Stimulated activated CD8-positive, alpha-beta memory T cell treated with anti-CD3 and anti-CD28 coated beads, Interleukin-15, amount 100 ng/mL, for 4 hours (primary cell): Measurements from ENCODE around the gene MYO1B.

Experiments used
- DNase-seq, 2 donors: peaks; one replicate each; pipeline ENCODE4 v3.0.0-alpha.2; 2020; ENCODE audit warnings: low read depth in 2 of 2

The MYO1B gene

DNA sequence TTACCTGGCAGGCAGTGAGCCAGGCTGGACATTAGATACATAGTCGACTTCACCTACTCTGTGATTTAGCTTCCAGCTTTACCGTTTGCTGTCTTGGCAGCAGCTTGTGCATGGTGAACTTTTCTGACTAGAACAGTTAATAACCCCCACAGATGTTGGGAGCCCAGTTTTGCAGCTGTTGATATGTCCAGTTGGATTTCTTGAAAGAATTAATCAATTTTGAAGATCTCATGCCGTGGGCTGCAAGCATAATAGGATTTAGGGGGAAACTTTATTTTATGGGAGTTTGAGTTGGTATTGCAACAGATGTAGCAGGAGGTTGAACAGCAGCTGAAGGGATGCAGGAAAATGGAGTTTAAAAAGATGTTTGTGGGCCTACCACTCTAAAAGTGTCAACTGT, 13.8 kb downstream of the MYO1B start:
- DNase-seq = no peak

DNA sequence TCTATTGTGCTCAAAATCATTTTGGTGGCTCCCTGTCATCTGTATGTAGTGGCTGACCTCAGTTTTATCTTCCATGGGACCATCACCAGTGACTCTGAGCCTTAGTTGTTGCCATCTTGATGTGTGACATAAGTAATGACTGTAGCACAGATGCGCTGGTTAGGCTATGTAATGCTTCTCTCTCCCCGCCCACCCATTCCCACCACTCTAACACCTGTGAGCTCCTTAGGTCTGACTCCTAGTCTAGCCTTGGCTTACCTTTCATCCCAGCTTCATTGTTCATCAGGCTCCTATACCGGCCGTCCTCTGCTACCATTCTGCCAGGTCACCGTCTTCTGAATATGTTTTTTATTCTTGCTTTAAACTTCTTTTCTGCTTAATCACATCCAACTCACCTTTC, 17.2 kb downstream of the MYO1B start:
- DNase-seq = no peak

DNA sequence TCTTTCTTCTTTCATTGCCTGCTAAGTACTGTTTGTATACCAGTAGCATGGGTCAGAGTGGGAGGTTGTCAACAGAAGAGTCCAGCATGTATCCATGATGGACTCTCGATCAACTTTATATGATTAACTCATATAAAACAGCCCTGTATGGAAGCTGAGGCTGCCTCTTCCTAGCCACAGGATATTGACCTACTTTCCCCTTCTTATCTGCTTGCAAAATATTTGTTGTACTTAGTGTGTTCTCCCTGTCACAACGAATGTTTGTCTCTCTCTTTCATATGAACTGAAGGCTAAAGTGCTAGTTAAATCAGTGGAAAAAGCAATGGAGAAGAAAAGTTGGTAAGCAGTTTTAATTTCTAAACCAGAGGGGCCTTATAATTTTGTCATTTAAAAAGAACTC, 17.8 kb downstream of the MYO1B start:
- no peak for DNase-seq

DNA sequence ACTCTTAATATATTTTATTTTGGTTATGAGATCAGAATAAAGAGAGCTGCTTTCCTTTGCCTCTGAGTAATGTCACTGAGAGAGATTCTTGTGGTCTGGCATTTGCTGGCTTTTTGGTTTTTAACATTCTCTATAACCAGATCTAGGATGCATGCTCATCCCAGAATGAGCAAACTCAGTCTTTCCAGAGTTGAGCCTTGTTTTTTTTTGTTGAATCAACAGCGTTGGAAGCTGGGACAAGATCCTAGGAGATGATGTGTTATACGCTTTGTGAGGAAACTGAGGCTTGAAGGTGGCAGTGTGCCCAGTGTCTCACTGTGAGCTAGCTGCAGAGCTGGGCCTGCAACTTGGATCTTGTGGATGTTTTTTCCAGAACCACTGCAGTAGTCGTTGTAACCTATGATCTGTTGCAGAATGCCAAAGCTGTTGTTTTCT, 19.5 kb downstream of the MYO1B start:
- no peak for DNase-seq

DNA sequence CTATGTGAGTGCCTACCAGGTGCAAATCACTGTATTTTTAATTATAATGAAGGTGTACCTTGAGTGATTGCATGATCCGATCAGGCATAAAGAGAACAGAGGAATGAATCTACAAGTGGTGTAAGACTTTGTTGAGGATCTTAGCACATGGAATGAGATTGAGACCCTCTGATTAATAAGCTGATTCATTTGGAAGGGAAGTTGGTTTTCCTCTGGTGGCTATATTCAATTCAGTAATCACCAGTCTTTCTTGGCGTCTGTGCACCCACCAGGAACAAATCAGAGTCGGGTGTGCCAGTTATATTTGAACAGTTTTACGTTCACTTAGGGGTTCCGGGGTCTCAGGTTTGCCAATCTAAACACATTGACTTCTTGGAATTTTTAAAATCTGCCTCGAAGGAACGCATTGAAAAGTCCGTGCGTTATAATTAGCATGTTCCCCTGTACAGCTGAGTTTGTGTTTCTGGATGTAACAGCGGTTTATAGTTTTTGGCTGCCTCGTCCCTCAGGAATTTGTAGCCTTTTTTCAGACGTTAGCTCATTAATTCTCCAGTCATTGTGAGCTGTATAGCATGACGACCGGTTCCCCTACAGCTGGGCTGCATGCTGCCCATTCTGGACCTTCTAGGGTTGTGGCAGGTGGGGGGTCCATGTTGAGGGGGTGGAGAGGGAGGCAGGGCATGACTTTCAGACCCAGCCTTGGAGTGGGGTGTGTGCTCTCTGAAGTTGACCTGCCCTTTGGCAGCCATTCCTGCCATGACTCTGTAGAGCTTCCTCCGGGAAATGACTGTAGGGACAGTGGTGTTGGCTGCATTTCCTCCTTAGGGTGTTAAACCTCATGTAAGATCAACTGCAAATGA, 20.3 kb downstream of the MYO1B start:
- no peak for DNase-seq

DNA sequence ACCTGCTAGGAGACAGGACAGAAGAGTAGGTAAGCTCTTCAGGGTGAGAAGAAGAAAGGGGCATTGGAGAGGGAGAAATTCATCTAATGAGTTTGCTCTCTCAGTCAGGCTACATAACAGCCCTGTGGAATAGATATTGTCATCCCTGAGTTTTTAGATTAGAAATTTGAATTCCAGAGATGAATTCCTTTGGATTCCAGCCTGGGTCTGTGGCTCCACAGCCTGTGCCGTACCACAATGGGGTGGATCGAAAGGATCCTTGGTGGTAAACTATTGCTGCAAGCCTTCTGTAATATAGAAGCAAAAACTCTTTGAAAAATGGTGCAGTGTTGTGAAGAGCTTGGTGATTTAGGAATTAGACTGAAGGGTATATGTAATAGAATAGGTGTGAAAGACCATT, 21.0 kb downstream of the MYO1B start:
- no peak for DNase-seq

DNA sequence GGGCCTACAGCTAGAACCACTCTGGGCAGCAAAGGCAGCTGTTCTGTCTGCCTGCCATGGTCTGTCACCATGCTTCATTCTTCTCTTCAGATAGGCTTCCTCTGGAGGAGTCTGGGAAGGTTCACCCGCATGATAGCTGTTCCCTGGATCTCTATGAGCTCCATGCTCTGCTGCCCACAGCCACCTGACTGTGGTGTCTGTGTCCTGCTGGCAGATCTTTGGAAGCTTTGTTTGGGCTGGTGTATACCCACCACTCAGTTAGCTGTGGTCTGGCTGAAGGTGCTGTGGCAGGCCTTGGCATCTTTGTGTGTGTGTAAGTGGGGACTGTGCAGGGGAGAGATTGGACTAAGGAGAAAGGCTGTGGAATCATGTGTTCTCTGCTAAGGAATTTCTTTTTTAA, 23.4 kb downstream of the MYO1B start:
- no peak for DNase-seq

DNA sequence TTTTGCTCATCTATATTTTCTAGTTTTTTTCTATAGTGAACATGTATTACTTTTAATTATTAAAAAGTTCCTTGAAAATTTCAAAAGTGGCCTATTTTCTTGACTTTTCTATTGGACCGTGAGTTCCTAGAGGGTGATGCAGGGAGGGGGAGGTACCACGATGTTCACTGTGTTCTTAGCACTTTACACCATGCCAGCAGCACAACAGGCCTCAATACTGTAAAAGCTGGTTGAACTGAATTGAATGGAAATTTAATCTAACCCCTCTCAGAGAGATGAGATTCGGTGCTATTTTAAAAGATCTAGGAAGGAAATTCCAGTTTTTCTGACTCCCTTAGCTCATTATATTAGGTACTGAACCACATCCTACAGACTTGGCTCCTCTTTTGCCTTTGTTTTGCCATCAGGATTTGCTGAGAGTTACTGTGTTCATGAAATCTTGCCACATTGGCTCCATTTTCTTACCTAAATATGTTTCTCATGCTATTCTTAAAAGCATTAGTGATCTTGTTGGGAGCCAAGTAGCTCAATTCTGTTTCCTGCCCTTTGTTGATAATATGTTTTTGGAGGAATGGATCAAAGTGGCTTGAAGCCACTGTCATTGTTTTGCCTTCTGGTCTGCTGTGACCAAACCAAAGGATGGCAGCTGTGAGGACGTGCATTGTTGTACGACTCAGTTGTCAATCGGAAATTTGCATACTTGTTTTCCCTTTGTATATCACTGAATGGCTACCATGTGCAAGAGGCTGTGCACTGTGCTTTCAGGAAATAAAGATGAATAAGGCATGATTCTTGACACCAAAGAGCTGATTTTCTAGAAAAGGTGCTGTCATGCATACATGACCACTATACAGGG, 25.3 kb downstream of the MYO1B start:
- no peak for DNase-seq

DNA sequence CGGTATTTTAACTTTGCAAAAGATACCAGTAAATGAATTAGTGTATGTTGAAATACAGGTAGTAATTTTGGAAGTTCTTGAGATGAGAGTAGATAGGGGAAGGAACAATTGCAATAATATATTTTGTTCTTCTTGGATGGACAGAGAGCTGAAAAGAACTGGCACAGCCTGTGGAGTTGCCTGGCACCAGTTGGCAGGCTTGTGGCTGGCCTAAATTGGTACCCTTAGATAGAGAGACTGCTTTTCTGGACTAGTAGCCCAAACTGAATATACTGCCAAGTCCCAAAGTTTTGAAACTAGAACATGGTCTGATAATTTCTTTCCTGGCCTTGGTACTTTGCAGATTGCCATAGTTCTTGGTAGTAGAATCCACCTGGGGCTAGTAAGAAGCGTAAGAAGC, 26.9 kb downstream of the MYO1B start:
- DNase-seq = no peak

DNA sequence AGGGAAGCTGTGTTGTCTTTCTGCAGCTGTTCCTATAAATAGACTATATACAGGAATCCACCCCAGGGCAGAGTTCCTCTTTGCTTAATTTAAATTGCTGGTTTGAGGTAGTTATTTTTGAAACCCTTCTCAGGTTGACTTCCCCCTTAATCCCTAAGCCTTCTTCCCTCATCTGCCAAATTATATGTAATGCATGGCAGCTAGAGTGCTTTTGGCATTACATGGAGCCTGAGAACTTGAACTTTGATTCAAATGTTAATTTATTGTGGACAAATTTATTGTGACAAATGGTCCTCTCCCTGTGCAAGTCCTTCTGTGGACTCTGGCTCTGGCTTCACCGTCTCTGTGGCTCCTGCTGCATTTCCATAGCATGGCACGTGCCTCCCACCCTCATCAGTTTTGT, 29.2 kb downstream of the MYO1B start:
- DNase-seq = no peak

DNA sequence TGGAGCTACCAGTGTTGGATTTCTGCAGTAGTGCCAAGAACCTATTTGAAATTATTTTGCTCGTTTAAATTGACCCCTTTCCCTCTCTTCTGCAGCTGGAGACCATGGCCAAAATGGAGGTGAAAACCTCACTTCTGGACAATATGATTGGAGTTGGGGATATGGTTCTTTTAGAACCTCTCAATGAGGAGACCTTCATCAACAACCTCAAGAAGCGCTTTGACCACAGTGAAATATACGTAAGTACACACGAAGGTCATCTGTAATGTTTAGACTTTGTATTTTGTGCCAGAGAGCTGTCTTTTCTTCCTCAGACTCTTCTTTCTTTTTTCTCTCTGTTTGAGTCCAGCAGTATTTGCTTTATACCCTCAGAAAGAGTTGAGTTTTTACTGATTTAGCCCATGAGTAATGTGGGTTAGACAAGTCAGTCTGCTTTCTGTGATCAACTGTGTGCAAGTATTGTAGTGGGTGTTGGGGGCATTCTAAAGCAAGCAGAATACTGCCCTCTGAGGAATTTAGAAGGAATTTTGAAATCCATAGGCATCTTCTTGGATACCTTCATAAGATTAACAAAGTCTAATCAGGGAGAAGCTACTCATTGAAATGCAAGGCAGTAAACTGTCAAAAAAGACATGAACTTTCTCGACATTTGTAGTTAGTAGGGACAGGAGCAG, 31.7 kb downstream of the MYO1B start:
- no peak for DNase-seq

DNA sequence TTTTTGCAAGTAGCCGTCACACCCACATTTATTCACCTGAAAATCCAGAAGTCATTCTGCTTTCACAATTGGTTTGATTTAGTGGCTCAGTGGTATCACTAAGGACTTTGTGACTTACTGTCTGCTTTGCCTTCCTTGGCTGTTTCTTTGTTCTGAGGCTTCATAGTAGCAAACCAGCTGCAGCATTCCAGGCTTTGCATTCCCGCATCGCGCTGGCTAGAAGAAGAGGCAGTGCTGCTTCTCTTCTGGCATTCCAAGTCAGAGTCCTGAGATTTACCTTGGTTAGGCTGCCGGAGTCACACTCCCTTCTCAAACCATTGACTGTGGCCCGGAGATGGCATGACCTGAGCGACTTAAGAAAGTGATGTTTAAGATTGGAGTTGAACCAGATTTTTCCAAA, 35.1 kb downstream of the MYO1B start:
- DNase-seq = no peak

DNA sequence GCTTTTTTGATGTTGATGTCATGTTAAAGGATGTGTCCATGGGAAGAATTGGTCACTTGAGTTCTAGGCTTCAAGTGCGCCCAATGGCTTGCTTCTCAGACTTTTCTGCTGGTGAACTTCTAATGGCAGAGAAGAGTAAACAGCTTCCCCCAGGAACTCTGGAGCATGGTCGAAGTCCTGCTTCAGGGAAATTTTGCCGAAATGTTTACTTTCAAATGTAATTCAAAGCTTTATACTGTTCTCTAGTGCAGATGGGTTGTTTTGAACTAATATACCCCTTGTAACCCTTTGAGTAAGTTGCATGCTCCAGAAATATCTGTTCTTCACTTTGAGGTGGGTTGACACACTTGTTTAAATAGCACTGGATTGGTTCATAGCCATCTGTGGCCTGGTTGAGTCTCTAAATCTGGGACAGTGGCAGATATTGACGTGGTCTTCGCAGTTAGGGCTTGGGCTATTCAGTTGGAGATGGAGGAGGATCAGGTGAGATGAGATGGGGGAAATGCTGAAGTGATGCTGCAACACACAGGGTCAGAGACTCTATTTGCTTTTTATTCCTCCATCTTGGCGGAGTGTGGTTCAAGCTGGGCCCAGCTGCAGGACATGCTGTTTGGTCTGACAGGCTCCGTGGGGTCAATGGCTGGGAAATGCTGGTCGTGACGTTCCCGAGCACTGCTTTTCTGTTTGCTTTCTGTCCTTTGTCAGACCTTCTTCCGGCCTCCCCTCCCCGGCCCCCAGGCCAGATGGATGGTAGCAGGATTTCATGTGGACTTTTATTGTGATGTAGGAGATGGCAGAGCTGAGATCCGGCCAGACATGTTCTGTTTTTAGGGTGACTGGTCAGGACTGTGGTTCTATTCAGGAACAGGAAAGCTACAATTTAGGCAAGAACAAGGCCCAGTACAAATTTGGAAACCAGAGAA, 35.9 kb downstream of the MYO1B start:
- no peak for DNase-seq

DNA sequence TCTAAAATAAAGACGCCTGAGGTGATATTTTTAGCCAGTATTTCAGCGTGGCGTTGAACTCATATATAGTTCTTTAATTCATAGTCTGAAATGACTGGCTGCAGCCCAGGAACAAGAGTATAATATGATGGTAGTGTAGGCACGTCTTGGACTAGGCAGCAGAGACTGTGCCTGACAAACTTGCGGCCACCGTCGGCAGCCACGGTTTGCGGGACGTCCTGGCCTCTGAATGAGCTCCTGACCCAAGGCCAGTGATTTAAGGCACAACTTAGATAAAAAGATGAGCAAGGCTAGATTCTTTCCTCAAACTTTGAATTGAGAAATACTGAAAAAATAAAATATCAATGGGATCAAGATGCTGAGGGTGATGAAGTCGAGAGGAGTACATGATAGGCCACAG, 40.0 kb downstream of the MYO1B start:
- DNase-seq = no peak

DNA sequence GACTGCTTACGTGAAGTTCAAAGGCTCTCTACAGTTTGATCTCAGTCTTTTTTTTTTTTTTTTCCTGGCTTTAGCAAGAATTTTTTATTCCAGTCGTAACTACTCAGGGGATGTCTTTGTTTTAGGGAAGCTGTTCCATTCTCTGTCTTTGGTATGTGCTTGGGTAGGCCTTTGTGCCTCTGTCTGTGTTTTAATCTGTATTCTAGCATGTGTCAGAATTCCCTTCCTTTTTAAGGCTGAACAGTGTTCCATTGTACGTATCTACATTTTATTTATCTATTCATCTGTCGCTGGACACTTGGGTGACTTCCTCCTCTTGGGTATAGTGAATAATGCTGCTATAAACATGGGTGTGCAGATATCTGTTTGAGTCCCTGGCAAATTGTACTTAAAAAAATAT, 42.6 kb downstream of the MYO1B start:
- no peak for DNase-seq

DNA sequence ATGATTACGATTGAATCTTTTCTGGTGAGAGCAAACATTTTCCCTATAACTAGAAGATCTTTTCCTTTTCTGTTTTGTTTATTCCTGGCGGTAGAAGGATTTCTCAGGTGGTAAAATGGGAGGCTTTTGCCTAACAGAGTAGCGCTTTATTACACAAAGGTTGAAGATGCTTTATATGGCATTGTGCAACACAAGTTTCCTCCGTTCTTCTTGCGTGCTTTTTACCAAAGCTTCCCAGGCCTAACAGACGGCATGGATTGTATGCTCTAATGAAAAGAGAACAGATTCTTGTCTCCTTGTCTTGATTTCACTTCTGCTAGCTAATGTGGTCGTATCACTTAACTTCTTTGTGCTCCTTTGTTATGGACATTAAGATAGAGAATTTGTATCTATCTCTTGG, 43.8 kb downstream of the MYO1B start:
- no peak for DNase-seq

DNA sequence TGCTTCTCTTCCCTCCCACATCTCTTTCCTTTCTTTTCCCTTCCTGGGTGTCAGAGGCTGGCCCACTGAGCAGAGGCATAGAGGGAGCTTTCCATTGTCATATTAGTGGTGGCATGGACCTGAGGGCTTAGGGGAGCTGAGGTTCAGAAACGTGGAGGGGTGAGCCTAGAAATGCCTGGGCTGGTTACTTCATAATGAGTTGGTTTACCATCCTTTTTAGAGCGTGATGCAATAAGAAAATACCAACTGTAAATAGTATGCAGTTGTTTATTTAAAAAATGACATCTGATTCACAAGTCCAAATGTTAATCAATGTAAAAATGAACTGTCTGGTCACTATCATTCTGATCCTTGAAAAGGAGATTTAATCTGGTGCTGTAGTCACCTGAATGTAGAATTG, 46.3 kb downstream of the MYO1B start:
- DNase-seq = no peak

DNA sequence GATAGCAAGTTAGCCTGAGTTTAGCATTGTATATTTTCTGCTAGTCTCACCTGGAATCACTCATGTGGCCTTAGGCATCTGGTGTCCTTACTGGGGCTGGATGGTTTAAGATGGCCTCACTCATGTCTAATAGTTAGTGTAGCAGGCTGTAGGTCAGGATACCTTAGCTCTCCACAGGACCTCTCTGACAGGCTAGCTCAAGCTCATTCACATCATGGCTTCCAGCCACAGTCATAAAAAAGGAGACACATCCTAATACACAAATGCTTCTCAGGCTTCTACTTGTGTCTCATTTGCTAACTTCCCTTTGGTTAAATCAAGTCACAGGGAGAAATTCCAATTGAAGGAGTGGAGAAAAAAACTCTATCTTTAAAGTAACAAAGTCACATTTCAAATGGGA, 47.7 kb downstream of the MYO1B start:
- DNase-seq = no peak

DNA sequence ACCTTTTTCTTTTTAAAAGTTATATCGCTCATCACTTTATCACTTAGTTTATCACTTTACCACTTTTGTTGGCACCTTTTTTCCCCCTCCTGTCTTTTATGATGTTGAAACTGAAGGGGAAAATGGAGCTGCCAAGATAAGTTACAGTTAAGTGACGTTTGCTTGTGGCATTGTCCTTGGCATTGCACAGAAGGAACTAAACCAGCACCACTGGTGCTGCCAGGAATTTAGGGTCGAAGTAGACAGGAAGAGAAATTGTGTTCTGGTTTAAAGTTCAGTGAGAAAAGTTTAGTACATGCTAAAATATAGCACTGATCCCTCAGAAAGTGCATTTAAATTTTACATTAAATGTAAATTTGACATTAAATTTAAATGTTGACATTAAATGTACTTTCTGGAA, 49.9 kb downstream of the MYO1B start:
- DNase-seq = no peak

DNA sequence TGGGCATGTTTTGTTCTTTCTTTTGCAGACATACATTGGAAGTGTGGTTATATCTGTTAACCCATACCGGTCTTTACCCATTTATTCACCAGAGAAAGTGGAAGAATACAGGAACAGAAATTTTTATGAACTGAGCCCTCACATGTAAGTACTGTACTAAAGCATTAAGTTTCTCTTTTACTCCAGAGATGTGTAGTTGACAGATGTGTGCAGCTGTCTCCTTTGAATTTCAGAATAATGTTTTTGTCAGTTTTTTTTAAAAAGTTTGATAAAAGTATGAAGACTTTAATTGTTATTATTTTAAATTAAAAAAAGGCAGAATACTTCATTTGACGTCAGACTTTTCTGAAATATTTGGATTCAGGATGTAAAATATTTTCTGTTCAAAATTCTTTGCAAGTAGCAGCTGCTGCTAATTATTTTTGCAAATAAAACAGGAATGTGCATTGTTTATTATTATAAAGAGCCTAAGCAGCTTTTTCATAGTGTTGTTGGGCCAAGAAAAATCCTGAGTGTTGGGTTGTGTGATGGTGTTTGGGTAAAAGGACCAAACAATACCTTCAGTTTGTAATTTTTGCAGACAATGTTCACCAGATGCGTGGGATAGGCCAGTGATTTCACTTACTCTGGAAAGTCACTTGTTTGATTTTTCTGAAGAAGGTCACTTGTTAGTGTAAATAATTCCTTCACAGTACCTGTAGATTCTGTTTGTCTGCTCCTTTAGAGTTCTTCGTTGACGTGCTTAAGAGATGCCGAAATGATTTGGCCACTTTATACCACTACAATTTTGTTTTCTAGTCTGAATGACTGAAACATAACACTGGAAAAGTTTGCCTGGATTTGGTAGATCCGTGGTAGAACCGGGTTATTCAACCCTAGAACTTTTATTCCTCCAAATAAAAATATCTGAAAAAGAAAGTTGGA, 51.1 kb downstream of the MYO1B start:
- DNase-seq = no peak
